Fibroblast of skin of right biceps (primary cell): ENCODE results near the gene HDAC6.
"Not testable (repeated sequence)": the region's sequence is repeated elsewhere in the genome, so short reads cannot be mapped to it uniquely, and the experiment has no call there.

Experiments used
- DNase-seq: peaks from one replicate; pipeline ENCODE4 v3.0.0-alpha.2; 2013

Gene HDAC6

GRCh38 chrX:48826876-48827653, 25.2 kb downstream of the HDAC6 start:
- no peak for DNase-seq

DNA sequence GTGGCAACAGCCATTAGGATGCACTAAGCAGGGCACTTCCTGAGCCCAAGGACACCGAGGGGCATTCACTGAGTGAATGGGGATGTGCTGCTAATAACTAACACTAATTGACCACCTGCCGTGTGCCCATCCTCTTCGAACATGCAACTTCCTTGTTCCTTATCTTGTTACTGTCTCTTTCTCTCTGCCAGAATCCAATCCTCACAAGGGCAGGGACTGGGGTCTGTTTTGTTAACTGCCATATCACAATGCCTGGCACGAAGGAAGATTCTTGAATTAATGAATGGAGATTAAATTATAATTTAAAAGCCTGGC, 25.7 kb downstream of the HDAC6 start:
- DNase-seq = no peak

DNA sequence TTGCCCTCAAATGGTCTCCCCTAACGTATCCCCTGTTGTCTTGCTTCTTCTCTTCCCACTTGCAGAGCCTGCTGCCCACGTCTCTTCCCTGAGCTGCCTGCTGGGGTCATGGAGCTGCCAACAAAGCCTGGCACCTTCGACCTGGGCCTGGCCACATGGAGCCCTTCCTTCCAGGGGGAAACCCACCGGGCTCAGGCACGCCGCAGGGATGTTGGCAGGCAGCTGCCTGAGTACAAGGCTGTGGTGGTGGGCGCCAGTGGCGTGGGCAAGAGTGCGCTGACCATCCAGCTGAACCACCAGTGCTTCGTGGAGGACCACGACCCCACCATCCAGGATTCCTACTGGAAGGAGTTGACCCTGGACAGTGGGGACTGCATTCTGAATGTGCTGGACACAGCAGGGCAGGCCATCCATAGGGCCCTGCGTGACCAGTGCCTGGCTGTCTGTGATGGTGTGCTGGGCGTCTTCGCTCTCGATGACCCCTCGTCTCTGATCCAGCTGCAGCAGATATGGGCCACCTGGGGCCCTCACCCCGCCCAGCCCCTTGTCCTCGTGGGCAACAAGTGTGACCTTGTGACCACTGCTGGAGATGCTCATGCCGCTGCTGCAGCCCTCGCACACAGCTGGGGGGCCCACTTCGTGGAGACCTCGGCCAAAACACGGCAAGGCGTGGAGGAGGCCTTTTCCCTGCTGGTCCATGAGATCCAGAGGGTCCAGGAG, 27.3 kb downstream of the HDAC6 start:
- DNase-seq = no peak

DNA sequence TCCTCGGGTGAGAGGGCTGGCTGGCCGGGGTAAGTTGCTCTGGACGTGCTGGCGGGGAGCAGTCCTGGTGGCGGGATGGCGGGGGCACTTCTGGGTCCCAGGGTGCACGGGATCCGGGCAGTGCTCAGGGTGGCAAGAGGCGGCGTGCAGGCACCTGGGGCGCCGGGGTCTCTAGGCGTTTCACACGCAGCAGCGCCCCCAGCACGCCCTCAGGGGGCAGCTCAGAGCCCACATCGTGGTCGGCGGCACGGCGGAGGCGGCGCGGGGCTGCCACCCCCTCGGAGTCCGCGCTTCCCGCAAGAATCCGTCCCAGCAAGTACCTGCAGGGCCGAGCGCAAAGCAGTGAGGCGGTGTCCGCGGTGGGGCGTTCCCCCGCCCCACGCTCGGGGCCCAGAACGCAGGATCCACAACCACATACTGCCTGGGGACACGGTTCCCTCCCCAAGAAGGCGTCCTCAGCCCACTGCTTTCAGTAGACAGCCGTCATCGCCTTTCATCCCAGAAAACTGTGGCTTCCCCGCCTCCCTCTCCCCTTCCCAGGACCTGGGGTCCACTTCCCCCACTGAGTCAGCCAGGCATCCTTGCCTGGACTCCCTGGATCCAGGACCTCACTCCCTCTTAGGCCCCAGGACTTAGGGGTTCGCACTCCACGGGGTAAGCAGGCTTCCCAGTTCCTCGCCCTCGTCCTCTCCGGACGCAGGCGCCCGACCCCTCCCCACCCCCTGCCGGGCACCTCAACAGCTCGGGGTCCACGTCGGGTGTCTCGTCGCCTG, 29.5 kb downstream of the HDAC6 start:
- no peak for DNase-seq

DNA sequence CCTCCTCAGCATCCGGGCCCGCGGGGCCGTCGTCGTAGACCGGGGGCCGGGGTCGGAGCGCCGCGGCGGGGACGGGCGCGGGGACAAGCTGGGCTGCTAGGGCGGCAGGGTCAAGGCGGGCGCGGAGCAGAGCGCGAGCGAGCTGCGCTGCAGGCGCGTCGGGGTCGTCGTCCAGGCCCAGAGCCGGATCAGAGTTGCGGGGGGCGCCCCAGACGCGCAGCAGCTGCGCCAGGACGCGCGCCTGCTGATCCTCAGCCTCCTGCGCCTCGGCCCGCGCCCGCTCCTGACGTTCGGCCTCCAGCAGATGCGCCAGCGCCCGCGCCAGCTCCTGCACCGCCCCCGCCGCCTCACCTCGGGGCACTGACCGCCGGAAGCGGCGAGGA, 30.0 kb downstream of the HDAC6 start:
- no peak for DNase-seq

- DNase-seq = no peak
Measured at GRCh38 chrX:48833542-48834138, 31.8 kb downstream of the HDAC6 start.

GRCh38 chrX:48834383-48834709, 32.5 kb downstream of the HDAC6 start:
- DNase-seq = no peak

GRCh38 chrX:48835524-48836329, 33.9 kb downstream of the HDAC6 start, which contains the start of gene PCSK1N:
Gene PCSK1N, minus strand, starts transcription at chrX:48835610. Its CDS starts 78 bp downstream, at chrX:48835532.
- no peak for DNase-seq

GRCh38 chrX:48839686-48840085, 37.8 kb downstream of the HDAC6 start:
- no peak for DNase-seq

- no peak for DNase-seq
Measured at GRCh38 chrX:48848847-48849246, 47.0 kb downstream of the HDAC6 start.

GRCh38 chrX:48852857-48853256, 51.0 kb downstream of the HDAC6 start:
- no peak for DNase-seq

DNA sequence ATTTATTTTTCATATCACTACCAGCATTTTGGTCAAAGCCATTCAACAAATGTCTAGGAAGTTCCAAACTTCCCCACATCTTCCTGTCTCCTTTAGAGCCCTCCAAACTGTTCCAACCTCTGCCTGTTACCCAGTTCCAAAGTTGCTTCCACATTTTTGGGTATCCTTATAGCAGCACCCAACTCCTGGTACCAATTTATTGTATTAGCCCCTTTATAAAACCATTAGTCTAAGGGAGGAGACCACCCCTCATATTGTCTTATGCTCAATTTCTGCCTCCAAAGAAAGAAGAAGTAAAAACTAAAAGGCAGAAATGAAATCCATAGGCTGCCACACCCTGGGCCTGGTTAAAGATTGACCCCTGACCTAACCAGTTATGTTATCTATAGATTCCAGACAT, 51.6 kb downstream of the HDAC6 start:
- DNase-seq = not testable (repeated sequence)

DNA sequence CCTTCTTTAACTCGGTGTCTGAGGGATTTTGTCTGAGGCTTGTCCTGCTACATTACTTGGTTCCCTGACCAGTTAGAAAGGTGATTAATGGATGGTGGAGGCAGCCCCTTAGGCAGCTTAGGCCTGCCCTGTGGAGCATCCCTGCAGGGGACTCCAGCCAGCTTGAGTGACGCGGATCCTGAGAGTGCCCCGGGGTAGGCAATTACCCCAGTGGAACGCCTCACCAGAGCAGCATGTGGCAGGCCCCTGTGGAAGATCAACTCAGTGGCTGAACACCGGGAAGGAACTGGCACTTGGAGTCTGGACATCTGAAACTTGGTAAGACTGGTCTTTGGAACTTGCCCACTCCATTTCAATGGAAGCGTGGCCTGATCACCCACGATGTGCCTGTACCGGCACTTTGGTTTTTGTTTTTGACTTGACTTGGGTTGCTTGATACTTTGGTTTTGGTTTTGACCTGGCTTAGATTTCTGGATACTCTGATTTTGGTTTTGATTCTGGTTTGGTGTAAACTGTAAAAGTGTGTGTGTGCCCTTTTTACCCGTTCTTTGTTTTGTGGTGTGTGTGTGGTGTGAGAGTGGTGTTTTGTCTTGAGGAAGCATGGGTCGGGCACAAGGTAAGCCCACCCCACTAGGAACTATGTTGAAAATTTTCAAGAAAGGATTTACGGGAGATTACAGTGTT, 52.4 kb downstream of the HDAC6 start:
- not testable (repeated sequence) for DNase-seq

DNA sequence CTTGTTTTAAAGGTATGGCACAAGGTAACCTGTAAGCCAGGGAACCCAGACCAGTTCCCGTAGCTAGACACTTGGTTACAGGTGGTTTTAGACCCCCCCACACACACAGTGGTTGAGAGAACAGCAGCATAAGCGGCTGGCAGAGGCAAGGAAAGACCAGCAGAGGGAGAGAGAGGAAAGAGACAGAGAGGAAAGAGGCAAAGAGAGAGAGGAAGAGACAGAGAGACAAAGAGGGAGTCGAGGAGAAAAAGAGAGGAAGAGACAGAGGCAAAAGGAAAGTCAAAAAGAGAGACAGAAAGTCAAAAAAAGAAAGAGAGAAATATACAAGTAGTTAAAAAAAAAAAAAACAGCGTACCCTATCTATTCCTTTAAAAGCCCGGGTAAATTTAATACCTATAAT, 53.0 kb downstream of the HDAC6 start:
- peak; percentile 1 for DNase-seq

GRCh38 chrX:48864210-48864609, 62.3 kb downstream of the HDAC6 start:
- peak; percentile 52 for DNase-seq

GRCh38 chrX:48872017-48872416, 70.2 kb downstream of the HDAC6 start:
- not testable (repeated sequence) for DNase-seq
